ENCODE results near the gene RTN4RL1. TPM values are rescaled to one million over a fixed set of nuclear protein-coding genes. Genes with fewer than 3 reads are reported as not detected.

The RTN4RL1 gene
- total RNA-seq, 1 experiment from 2014 or later, result 0.80 TPM

DNA sequence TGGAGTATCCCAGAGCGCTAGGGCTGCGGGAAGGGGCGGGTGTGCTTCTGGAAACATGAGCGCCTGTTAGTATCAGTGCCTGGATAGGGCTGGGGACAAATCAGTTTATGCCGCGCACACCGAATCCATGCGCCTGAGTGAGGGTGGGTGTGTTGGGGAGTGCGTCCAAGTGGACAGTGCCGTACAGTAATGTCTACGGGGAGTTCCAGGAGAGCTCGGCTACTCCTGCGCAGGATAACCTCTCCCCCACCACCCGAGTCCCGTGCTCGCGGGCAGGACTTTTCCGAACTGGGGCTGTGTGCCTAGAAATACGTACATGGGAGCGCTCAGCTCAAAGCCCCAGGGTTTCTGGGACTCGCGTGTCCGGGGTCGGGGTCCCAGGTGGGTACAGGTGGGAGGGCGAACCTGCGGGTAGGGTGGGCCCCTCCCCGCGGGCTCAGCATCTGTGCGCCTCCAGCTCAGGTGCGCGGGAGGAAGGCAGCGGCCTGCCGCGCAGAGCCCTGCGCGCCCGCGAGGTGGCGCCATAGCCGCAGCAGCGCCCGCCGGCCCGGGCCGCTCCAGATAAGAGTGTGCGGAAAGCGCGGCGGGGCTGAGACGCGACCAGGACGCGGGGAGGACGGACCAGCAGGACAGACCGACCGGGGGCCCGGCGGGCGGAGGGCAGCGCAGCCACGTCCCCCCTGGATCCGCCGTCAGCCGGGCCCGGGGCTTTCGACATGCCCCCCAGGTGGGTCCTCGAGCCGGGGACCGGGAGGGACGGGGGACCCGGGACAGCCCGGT, 29.6 kb upstream of the RTN4RL1 start, which contains the start of gene HIC1:
HIC1 (plus strand) TSS at position 592 of the 780 bp plus-strand sequence. CDS start 1,588 bp downstream, outside the sequence.
- DNase-seq (ENCODE audit: low read depth, low spot score) (no peak), ATAC-seq (peak; percentile 77)
- in situ Hi-C loops (cut with HindIII; ENCODE audit: low pct_unique_long_range_greater_than_20kb, low sequenced_read_pairs), result no loop called here
- H3K9me3 ChIP-seq (ENCODE audit: control insufficient read depth, insufficient read depth, low read depth, low read length), result no peaks in the 10 kb centered on the region
- no peaks in the 10 kb centered on the region for H3K4me1 ChIP-seq (ENCODE audit: control insufficient read depth, insufficient read depth, low read length)
- intact Hi-C loops (cut with micrococcal nuclease; ENCODE audit: unreplicated experiment), result loop anchor here (2.0 kb wide), 1 partner anchor 190 kb away; no protein-coding TSS in a partner anchor
- H3K36me3 ChIP-seq (ENCODE audit: control insufficient read depth, insufficient read depth, low read length), result no peaks in the 10 kb centered on the region
- H3K27me3 ChIP-seq (ENCODE audit: control insufficient read depth, insufficient read depth, low read length), result no peaks in the 10 kb centered on the region
- ChIA-PET CTCF (interaction anchor here (0.6 to 1.9 kb wide), 7 partner anchors 78 to 298 kb away, joined by 3 to 17 read pairs (median 4); no protein-coding TSS in a partner anchor), POLR2A (interaction anchor here (0.7 to 1.0 kb wide), 2 partner anchors 190 to 194 kb away, joined by 3 to 4 read pairs; no protein-coding TSS in a partner anchor)
- H3K27ac ChIP-seq (ENCODE audit: low read length), result no peak within 1 kb of the TSS
- H3K4me3 ChIP-seq (ENCODE audit: low read depth in 2 of 2, low read length in 2 of 2), result peak within 1 kb of the TSS; percentile 46 to 62
- BruUV-seq (replicated peaks), result no TSS peak
- TF ChIP-seq REST (IDR thresholded peaks at IDR 0.05; ENCODE audit: insufficient read depth in 1 of 2, low read depth in 2 of 2, low read length in 1 of 2), result no peak
- TF ChIP-seq, protein P1, sequence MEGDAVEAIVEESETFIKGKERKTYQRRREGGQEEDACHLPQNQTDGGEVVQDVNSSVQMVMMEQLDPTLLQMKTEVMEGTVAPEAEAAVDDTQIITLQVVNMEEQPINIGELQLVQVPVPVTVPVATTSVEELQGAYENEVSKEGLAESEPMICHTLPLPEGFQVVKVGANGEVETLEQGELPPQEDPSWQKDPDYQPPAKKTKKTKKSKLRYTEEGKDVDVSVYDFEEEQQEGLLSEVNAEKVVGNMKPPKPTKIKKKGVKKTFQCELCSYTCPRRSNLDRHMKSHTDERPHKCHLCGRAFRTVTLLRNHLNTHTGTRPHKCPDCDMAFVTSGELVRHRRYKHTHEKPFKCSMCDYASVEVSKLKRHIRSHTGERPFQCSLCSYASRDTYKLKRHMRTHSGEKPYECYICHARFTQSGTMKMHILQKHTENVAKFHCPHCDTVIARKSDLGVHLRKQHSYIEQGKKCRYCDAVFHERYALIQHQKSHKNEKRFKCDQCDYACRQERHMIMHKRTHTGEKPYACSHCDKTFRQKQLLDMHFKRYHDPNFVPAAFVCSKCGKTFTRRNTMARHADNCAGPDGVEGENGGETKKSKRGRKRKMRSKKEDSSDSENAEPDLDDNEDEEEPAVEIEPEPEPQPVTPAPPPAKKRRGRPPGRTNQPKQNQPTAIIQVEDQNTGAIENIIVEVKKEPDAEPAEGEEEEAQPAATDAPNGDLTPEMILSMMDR (IDR thresholded peaks at IDR 0.05), result peak; percentile 95

DNA sequence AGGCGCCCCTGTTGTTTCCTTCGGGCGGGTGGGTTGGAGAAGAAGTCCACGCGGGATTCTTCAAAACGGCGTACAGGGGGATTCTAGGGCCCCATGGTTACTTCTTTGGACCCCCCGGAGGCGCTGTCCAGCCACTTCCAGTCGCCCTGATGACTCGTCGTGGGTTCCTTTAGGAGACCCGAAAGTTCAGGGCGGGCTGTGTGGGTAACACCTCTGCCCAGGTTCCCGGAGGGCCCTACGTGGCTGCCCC, 29.1 kb upstream of the RTN4RL1 start:
- in situ Hi-C loops (cut with HindIII; ENCODE audit: low pct_unique_long_range_greater_than_20kb, low sequenced_read_pairs) (no loop called here), intact Hi-C loops (cut with micrococcal nuclease; ENCODE audit: unreplicated experiment) (loop anchor here (2.0 kb wide), 1 partner anchor 191 kb away; no protein-coding TSS in a partner anchor)
- DNase-seq (ENCODE audit: low read depth, low spot score) (no peak), ATAC-seq (no peak)
- Histone ChIP-seq H3K4me1 (ENCODE audit: control insufficient read depth, insufficient read depth, low read length) (no peaks in the 10 kb centered on the region), H3K9me3 (ENCODE audit: control insufficient read depth, insufficient read depth, low read depth, low read length) (no peaks in the 10 kb centered on the region), H3K4me3 (ENCODE audit: low read depth in 2 of 2, low read length in 2 of 2) (peak overlapping the region; percentile 46 to 62), H3K27me3 (ENCODE audit: control insufficient read depth, insufficient read depth, low read length) (no peaks in the 10 kb centered on the region), H3K36me3 (ENCODE audit: control insufficient read depth, insufficient read depth, low read length) (no peaks in the 10 kb centered on the region), H3K27ac (ENCODE audit: low read length) (no peak overlapping the region)
- CTCF ChIA-PET, result interaction anchor here (0.8 to 1.9 kb wide), 5 partner anchors 145 to 229 kb away, joined by 3 to 17 read pairs (median 4); no protein-coding TSS in a partner anchor
- POLR2A ChIA-PET, result interaction anchor here (1.0 kb wide), 1 partner anchor 191 kb away, joined by 3 read pairs; no protein-coding TSS in a partner anchor
- TF ChIP-seq SIN3A (IDR thresholded peaks at IDR 0.05; ENCODE audit: borderline replicate concordance, insufficient read depth, low read depth, low read length) (no peak), REST (IDR thresholded peaks at IDR 0.05; ENCODE audit: insufficient read depth in 1 of 2, low read depth in 2 of 2, low read length in 1 of 2) (peak in 1 of 2 experiments; percentile 43; a peak in 1 of 4 replicates)
- BruUV-seq (replicated peaks), result no TSS peak

Data from Panc1 (cell line).